SU-DHL-6 (cell line): ENCODE results near the gene NCLN.

Experiments
- H2AFZ ChIP-seq: fragments of 200-600 bp; sonication (generic); 2 replicates; pipeline ENCODE4 v1.6.1; 2014; ENCODE audit warnings: low read depth, mild to moderate bottlenecking, moderate library complexity, mixed read lengths, antibody characterized with exemption, low read length; ENCODE audit not compliant: severe bottlenecking
- H3F3A ChIP-seq: fragments of 200-600 bp; shearing (Covaris generic); 2 replicates; pipeline ENCODE4 v1.6.0; 2016; ENCODE audit warnings: antibody characterized with exemption, mild to moderate bottlenecking; ENCODE audit not compliant: insufficient read depth
- H3K27ac ChIP-seq: fragments of 200-600 bp; sonication (generic); 2 replicates; pipeline ENCODE4 v1.5.1; 2016; ENCODE audit warnings: low read depth, mild to moderate bottlenecking, low read length, moderate library complexity, mixed read lengths
- H3K27me3 ChIP-seq: fragments of 200-600 bp; sonication (generic), shearing (Covaris generic); 2 replicates; pipeline ENCODE4 v1.6.0; 2014; ENCODE audit warnings: mild to moderate bottlenecking, low read length
- H3K36me3 ChIP-seq: fragments of 200-600 bp; sonication (generic); 2 replicates; pipeline ENCODE4 v1.6.1; 2014; ENCODE audit warnings: mild to moderate bottlenecking, low read length, mixed read lengths
- H3K4me2 ChIP-seq: fragments of 300-600, 200-600 bp; shearing (Covaris generic), sonication (generic); 2 replicates; pipeline ENCODE4 v1.6.0; 2014; ENCODE audit warnings: low read length, low read depth, mild to moderate bottlenecking; ENCODE audit not compliant: poor library complexity, severe bottlenecking
- H3K4me3 ChIP-seq: fragments of 200-600 bp; sonication (generic); 2 replicates; pipeline ENCODE4 v1.5.1; 2014; ENCODE audit warnings: antibody characterized with exemption, low read length, mild to moderate bottlenecking, mixed read lengths; ENCODE audit not compliant: insufficient read depth, poor library complexity, severe bottlenecking
- H3K79me2 ChIP-seq: fragments of 200-600 bp; sonication (generic); 2 replicates; pipeline ENCODE4 v1.6.1; 2014; ENCODE audit warnings: mild to moderate bottlenecking, low read length, moderate library complexity; ENCODE audit not compliant: insufficient read depth
- H3K9ac ChIP-seq: fragments of 200-600 bp; sonication (generic); 2 replicates; pipeline ENCODE4 v1.7.0; 2014; ENCODE audit warnings: mild to moderate bottlenecking, low read length
- H3K9me2 ChIP-seq: fragments of 200-600 bp; sonication (generic); replicated peaks from 2 replicates; pipeline ENCODE4 v1.6.1; 2014; ENCODE audit warnings: low read length; ENCODE audit not compliant: insufficient read depth
- H3K9me3 ChIP-seq: fragments of 200-600 bp; sonication (generic); 2 replicates; pipeline ENCODE4 v1.6.1; 2014; ENCODE audit warnings: low read length, mixed read lengths; ENCODE audit not compliant: insufficient read depth
- H4K20me1 ChIP-seq: fragments of 200-600 bp; sonication (generic); 2 replicates; pipeline ENCODE4 v1.6.1; 2014; ENCODE audit warnings: low read depth, mild to moderate bottlenecking, antibody characterized with exemption, low read length, moderate library complexity, mixed read lengths
- CTCF ChIP-seq: fragments of 200-600 bp; sonication (generic); IDR thresholded peaks from one replicate; pipeline ENCODE4 v1.5.1; 2017; ENCODE audit warnings: antibody characterized with exemption, mild to moderate bottlenecking, low read length, moderate library complexity; ENCODE audit not compliant: insufficient read depth, poor library complexity, severe bottlenecking
- EZH2phosphoT487 ChIP-seq: fragments of 200-600 bp; sonication (generic), shearing (Covaris generic); conservative IDR thresholded peaks from 2 replicates; pipeline ENCODE4 v1.6.1; 2018; ENCODE audit warnings: mild to moderate bottlenecking, antibody characterized with exemption, low read length, moderate library complexity, mixed read lengths

NCLN gene

GRCh38 chr19:3185461-3186159 is at the start of gene NCLN:
TSS of gene NCLN (plus strand) at chr19:3185930. CDS start at chr19:3186031, 101 bp downstream.
- TF ChIP-seq EZH2phosphoT487 (no peak), CTCF (no peak)
- Histone ChIP-seq H3K27me3 (no peaks in the 10 kb centered on the region), H3K27ac (peak within 1 kb of the TSS; percentile 81), H3K36me3 (no peaks in the 10 kb centered on the region), H3K79me2 (peaks cover 48% of the 10 kb centered on the region), H3K4me3 (peak within 1 kb of the TSS; percentile 75), H3K4me2 (peak within 1 kb of the TSS; percentile 87), H3K9me3 (no peaks in the 10 kb centered on the region), H4K20me1 (no peaks in the 10 kb centered on the region), H3K9ac (peak within 1 kb of the TSS; percentile 95), H3K9me2 (no peaks in the 10 kb centered on the region), H2AFZ (peak within 1 kb of the TSS; percentile 83), H3F3A (no peaks in the 10 kb centered on the region)

GRCh38 chr19:3135961-3136683 is 49.6 kb upstream of the NCLN start, which contains the start of gene GNA15:
TSS of gene GNA15 (plus strand) at chr19:3136033. CDS start at chr19:3136451, 418 bp downstream.
- Histone ChIP-seq H3K27ac (no peak within 1 kb of the TSS), H3K9me2 (no peaks in the 10 kb centered on the region), H3K27me3 (no peaks in the 10 kb centered on the region), H3K79me2 (no peaks in the 10 kb centered on the region), H2AFZ (no peak within 1 kb of the TSS), H3K4me3 (no peak within 1 kb of the TSS), H3K9me3 (no peaks in the 10 kb centered on the region), H3F3A (no peaks in the 10 kb centered on the region), H3K36me3 (no peaks in the 10 kb centered on the region), H3K9ac (no peak within 1 kb of the TSS), H4K20me1 (no peaks in the 10 kb centered on the region), H3K4me2 (no peak within 1 kb of the TSS)
- no peak for TF ChIP-seq EZH2phosphoT487
- no peak for TF ChIP-seq CTCF

GRCh38 chr19:3136684-3137055 is 49.1 kb upstream of the NCLN start:
- no peaks in the 10 kb centered on the region for H3K79me2 ChIP-seq
- H2AFZ ChIP-seq = no peak overlapping the region
- no peak overlapping the region for H3K9ac ChIP-seq
- H3K36me3 ChIP-seq = no peaks in the 10 kb centered on the region
- no peaks in the 10 kb centered on the region for H3K27me3 ChIP-seq
- no peak overlapping the region for H3K4me3 ChIP-seq
- H3K9me2 ChIP-seq = no peaks in the 10 kb centered on the region
- no peak overlapping the region for H3K27ac ChIP-seq
- no peak overlapping the region for H3K4me2 ChIP-seq
- no peaks in the 10 kb centered on the region for H4K20me1 ChIP-seq
- H3K9me3 ChIP-seq = no peaks in the 10 kb centered on the region
- no peak for TF ChIP-seq CTCF
- no peak for TF ChIP-seq EZH2phosphoT487
- H3F3A ChIP-seq = no peaks in the 10 kb centered on the region
